Right kidney (tissue), 1 donor: ENCODE results near the gene SCT.

Source experiments
- DNase-seq: peaks from one replicate; pipeline ENCODE4 v3.0.0-alpha.2; 2016

The SCT gene

DNA sequence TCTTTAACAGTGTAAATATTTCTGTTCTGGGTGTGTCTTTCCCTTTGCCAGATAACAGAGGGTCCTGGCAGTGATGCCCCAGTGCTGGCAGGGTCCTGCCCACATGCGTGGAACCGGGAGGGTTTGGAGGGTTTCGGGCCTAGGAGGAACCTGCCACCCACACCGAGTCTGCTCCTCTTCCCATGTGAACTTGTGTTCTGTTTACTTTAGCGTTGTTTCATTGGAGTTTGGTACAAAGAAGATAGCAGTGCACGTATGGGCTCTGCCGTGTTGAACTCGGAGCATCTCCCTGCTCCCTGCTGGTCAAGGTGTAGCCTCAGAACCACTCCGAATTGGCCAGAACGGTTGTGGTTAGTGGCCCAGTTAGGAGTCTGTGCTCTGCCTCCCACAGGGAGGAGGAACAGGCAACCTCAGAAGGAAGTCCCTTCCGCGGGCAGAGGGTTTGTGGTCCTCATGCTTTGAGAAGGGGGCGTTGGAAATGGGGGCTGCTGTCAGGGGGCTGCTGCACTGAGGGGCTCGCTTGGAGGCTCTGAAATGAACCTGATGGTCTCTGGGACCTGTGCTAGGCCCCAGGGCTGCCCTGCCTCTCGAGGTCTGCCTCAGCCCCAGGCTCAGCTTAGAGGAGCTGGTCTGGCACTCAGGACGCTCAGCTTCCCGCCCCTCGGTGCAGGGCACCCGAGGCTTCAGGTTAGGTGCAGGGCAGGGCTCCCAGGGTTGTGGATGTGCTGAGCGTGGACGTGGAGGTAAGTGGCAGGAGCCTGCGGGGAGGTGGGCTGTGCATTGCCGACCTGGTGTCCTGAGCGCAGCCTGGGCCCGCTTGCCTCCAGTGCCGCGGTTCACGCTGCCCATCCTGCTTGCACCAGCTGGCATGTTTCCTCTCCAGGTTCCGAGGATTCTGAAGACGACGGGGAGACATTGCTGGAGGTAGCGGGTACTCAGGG lies 40.3 kb downstream of the SCT start:
- DNase-seq = no peak

GRCh38 chr11:584287-584686 lies 42.7 kb downstream of the SCT start:
- DNase-seq = no peak

DNA sequence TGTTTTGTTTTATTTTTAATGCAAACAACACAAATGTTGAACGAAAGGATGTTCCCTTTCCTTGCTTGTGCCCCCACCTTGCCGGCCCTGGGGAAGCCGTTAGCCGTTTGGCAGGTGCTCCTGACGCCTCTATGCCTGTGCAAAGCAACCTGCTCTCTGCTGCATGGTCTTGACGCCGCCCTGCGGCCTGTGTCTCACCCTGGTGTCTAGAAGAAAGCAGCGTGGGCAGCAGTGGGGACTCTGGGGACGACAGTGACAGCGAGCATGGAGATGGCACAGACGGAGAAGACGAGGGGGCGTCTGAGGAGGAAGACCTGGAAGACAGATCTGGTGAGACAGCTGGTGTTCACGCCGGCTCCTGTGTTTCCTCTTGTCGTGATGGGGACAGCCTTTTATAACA lies 45.2 kb downstream of the SCT start:
- no peak for DNase-seq

GRCh38 chr11:581342-581741 lies 45.6 kb downstream of the SCT start:
- DNase-seq = no peak

- no peak for DNase-seq
Measured at GRCh38 chr11:579830-580601, 47.0 kb downstream of the SCT start.

DNA sequence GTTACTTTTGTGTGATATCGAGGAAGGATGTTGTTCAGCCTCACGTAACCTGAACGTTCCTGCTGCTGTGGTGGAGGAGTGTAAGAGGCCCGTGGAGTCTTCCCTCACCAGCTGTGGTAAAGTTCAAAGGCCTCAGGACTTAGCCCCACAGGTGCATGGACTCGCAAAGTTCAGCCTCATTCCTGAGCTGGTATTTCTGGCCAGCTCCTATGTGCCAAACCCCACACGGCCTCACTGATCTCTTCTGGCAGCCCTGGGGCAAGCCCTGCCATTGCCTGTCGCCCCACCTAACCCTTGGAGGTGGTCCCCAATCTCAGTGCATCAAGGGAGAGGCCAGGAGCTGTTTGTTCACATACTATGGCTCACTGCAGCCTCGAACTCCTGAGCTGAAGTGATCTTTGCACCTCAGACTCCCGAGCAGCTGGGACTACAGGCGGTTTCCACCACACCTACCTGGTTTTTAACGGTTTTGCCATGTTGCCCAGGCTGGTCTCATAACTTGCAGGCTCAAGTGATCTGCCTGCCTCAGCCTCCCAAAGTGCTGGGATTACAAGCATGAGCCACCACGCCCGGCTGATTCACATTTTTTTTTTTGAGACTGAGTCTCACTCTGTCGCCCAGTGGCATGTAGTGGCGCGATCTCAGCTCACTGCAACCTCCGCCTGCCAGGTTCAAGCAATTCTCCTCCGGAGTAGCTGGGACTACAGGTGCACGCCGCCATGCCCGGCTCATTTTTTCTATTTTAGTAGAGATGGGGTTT lies 48.5 kb downstream of the SCT start:
- no peak for DNase-seq

GRCh38 chr11:577611-577894 lies 49.4 kb downstream of the SCT start:
- DNase-seq = no peak

DNA sequence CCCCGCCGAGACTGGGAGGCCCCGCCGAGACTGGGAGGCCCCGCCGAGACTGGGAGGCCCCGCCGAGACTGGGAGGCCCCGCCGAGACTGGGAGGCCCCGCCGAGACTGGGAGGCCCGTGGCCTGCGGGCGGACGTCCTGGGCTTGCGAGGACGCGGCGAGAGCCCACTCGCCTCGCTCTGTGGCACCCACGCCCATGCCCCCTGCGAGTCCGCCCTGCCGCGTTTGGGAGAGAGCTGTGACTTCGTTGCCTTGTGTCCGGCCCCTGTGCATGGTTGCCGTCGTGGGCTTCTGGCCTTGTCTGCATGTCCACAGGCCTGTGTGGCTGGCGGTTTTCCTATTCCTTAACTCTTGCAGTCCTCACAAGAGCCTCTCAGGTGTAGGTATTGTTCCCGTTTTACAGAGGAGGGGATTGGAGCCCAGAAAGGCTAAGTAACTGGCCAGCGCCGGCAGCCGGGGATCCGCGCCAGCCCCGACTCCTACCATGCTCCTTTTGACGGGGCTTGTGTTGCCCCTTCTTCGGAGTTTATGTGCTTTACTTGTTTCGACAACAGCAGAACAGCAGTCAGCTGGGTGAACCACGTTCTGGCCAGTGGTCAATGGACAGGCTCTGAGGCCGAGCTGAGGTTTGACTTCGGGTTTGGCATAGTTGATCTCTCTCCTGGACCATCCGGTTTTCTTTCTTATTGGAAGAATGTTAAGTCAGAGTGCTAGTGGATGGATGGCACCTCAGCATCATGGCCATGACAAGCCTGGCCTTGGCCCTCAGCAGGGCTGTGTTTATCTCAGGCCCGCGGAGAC lies 50.0 kb downstream of the SCT start:
- DNase-seq = no peak
